Spleen (tissue), 11 donors: ENCODE measurements around the gene SACM1L. TPM values are rescaled to one million over a fixed set of nuclear protein-coding genes. Genes with fewer than 3 reads are reported as not detected.

ENCODE experiments used
- DNase-seq: peaks from one replicate; pipeline ENCODE4 v3.0.0-alpha.2; 2020
- H3K27ac ChIP-seq, 8 donors: fragments of 200-600 bp; sonication (generic) in 7 of 8; 1 replicate in 4 of 8; 2 replicates in 4 of 8; pipeline versions ENCODE4 v1.5.0 to v1.8.0; 2016 to 2021; ENCODE audit warnings: inconsistent platforms in 4 of 8, mild to moderate bottlenecking in 4 of 8, moderate library complexity in 1 of 8
- H3K27me3 ChIP-seq, 7 donors: fragments of 200-600 bp; sonication (generic) in 6 of 7; replicated peaks in 1 of 7; 1 replicate in 4 of 7; 2 replicates in 3 of 7; pipeline versions ENCODE4 v1.5.0 to v1.8.0; 2016 to 2021; ENCODE audit warnings: inconsistent platforms in 3 of 7, mild to moderate bottlenecking in 1 of 7
- H3K36me3 ChIP-seq, 6 donors: fragments of 200-600 bp; sonication (generic) in 5 of 6; 1 replicate in 4 of 6; 2 replicates in 2 of 6; pipeline versions ENCODE4 v1.5.0 to v1.8.0; 2016 to 2021; ENCODE audit warnings: inconsistent platforms in 2 of 6
- H3K4me1 ChIP-seq, 6 donors: fragments of 200-600 bp; sonication (generic) in 5 of 6; 1 replicate in 3 of 6; 2 replicates in 3 of 6; pipeline versions ENCODE4 v1.5.0 to v1.8.0; 2016 to 2021; ENCODE audit warnings: inconsistent platforms in 3 of 6
- H3K4me3 ChIP-seq, 8 donors: fragments of 200-600 bp; sonication (generic) in 7 of 8; 1 replicate in 4 of 8; 2 replicates in 4 of 8; pipeline versions ENCODE4 v1.5.0 to v1.8.0; 2016 to 2021; ENCODE audit warnings: inconsistent platforms in 4 of 8, mild to moderate bottlenecking in 4 of 8, moderate library complexity in 2 of 8
- H3K9me3 ChIP-seq, 8 donors: fragments of 200-600 bp; sonication (generic) in 7 of 8; 1 replicate in 4 of 8; 2 replicates in 4 of 8; pipeline versions ENCODE4 v1.5.0 to v1.8.0; 2016 to 2021; ENCODE audit warnings: inconsistent platforms in 4 of 8
- POLR2A ChIP-seq, 3 donors: fragments of 450-650 bp; IDR thresholded peaks; one replicate each; pipeline ENCODE4 v1.5.1; 2017; ENCODE audit warnings: antibody characterized with exemption in 3 of 3, mild to moderate bottlenecking in 1 of 3
- POLR2AphosphoS5 ChIP-seq, 3 donors: sonication (generic); formaldehyde crosslinking; IDR thresholded peaks; one replicate each; pipeline ENCODE4 v1.5.1; 2017; ENCODE audit warnings: antibody characterized with exemption in 3 of 3
- WGBS, 5 donors: extraction: QIAGEN DNeasy Blood & Tissue Kit in 3 of 5; methylation state at CpG; one replicate each; pipeline versions ENCODE4 v1.1.5 to v1.1.7; 2013 to 2018; 5-methylcytosine and 5-hydroxymethylcytosine counted together
- intact Hi-C: fragments of 100-400 bp; cut with DNase I; formaldehyde crosslinking; loops from one replicate; pipeline ENCODE4 v1.15.0; 2023; ENCODE audit warnings: low total_unique reads
- polyA plus RNA-seq, 3 donors: library from polyadenylated mRNA; stranded (reverse); fragments of 200-250 nt; gene quantifications; one replicate each; pipeline ENCODE4 v1.2.1, GENCODE V29; 2013
- total RNA-seq, 7 donors: library from RNA; depleted of rRNA in 3 of 7; stranded (reverse); fragments of >200 nt in 3 of 7; fragmentation: NEBNext Ultra II Directional in 4 of 7; extraction: Animal tissue kit (Norgen Biotek cat#: 25700) in 4 of 7; gene quantifications; one replicate each; pipeline versions ENCODE4 v1.1.0 to v1.2.1, GENCODE V29; 2016 to 2021
- TF ChIP-seq, protein P1 (sequence below), 11 experiments: fragments of 200-600 bp in 7 of 11; fragments of 450-650 bp in 4 of 11; sonication (generic) in 4 of 11; IDR thresholded peaks in 8 of 11; conservative IDR thresholded peaks in 3 of 11; 1 replicate in 7 of 11; 2 replicates in 4 of 11; pipeline versions ENCODE4 v1.4.0 to v1.8.0; 2016 to 2021; ENCODE audit warnings: antibody characterized with exemption in 11 of 11, inconsistent platforms in 4 of 11, mild to moderate bottlenecking in 1 of 11
- donor health status: healthy with polysubstance abuse.
- donor health status: DM: no; HTN: no; CAD: no; lungs with moderate emphysema.
- donor health status: DM: no; HTN: no; CAD: no.
- donor health status: Bipolar disorder and iron deficiency.
- donor health status: healthy.
- donor health status: DM: no; HTN: no; CAD: no.
- donor health status: DM: yes; HTN: yes; CAD: no.

The SACM1L gene
- total and polyA plus RNA-seq, 10 donors: 21.0 to 93.7 (median 57.2) TPM

DNA sequence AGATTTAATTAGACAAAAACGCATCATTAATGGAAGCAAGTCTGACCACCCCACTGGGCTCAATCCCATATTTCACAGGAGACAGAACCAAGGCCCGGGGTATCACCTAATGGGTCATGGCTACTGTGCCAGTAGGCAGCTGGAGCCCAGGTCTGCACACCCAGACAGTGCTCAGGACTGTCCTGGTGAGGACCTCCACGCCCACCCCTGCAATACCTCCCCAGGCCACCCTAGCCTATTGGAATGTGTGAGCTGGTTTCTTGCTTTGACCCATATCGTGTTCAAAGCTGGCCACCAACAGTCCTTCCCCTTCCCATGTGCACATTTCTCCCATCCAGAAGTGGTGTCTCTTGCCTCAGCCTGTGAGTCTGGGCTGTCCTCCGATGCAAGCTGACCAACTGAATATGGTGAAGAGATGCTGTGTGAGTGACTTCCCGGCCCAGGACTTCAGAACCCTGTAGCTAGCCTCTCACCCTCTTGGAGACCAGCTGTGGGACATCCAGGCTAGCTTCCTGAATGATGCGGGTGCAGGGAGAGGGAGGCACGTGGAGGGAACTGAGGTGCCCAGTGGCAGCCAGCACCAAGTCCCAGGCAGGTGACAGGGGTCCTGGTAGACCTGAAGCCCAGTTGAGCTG is 88.0 kb downstream of the SACM1L start:
- Histone ChIP-seq H3K27ac (no peak overlapping the region), H3K36me3 (no peaks in the 10 kb centered on the region), H3K9me3 (no peaks in the 10 kb centered on the region), H3K4me1 (no peaks in the 10 kb centered on the region), H3K4me3 (no peak overlapping the region), H3K27me3 (peaks cover 0 to 2% (median 0%) of the 10 kb centered on the region in 7 donors)
- intact Hi-C loops: no loop called here
- DNase-seq: no peak
- WGBS, 5 donors: 87 to 92% (median 90%) methylated on average over 6 to 8 of the region's 8 CpGs
- no peak for TF ChIP-seq POLR2A (IDR thresholded peaks at IDR 0.05)
- TF ChIP-seq, protein P1, sequence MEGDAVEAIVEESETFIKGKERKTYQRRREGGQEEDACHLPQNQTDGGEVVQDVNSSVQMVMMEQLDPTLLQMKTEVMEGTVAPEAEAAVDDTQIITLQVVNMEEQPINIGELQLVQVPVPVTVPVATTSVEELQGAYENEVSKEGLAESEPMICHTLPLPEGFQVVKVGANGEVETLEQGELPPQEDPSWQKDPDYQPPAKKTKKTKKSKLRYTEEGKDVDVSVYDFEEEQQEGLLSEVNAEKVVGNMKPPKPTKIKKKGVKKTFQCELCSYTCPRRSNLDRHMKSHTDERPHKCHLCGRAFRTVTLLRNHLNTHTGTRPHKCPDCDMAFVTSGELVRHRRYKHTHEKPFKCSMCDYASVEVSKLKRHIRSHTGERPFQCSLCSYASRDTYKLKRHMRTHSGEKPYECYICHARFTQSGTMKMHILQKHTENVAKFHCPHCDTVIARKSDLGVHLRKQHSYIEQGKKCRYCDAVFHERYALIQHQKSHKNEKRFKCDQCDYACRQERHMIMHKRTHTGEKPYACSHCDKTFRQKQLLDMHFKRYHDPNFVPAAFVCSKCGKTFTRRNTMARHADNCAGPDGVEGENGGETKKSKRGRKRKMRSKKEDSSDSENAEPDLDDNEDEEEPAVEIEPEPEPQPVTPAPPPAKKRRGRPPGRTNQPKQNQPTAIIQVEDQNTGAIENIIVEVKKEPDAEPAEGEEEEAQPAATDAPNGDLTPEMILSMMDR (IDR thresholded peaks at IDR 0.05 in 8 of 11, conservative IDR thresholded peaks at IDR 0.05 in 3 of 11): no peak
- TF ChIP-seq POLR2AphosphoS5 (IDR thresholded peaks at IDR 0.05): no peak

DNA sequence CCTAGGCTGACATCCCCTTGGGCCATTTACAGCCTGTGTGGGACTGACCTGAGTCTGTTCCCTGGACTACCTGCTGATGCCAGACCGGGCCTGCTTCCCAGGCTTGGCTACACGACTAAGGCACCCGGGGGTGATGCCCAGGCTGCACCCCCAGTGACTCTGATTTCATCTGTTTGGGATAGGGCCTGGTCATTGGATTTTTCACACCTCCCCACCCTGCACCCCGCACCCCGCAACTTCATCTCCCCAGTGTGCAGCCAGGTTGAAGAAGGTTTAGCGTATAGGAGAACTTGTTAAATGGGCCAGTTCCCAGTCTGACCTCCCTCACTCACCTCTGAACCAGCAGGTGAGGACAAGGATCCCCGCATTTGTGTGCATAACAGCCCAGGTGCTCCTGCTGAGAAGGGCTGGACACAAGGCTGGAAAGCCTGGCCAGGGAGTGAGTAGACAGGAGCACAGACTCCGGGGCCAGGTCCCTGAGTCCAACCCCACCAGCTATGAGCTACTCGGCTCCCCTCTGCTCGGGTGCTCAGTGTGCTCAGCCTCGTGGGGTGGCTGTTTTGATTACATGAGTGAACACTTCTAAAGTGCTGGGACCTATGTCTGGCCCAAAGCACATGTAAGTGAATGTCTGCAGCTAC is 88.7 kb downstream of the SACM1L start:
- intact Hi-C loops: no loop called here
- TF ChIP-seq, protein P1 (IDR thresholded peaks at IDR 0.05 in 8 of 11, conservative IDR thresholded peaks at IDR 0.05 in 3 of 11): no peak
- TF ChIP-seq POLR2AphosphoS5 (IDR thresholded peaks at IDR 0.05) (no peak), POLR2A (IDR thresholded peaks at IDR 0.05) (no peak)
- 88 to 96% (median 91%) methylated on average over 10 to 11 of the region's 11 CpGs for WGBS, 5 donors
- no peaks in the 10 kb centered on the region for H3K36me3 ChIP-seq
- H3K4me1 ChIP-seq: no peaks in the 10 kb centered on the region
- no peak for DNase-seq
- no peak overlapping the region for H3K4me3 ChIP-seq
- H3K9me3 ChIP-seq: no peaks in the 10 kb centered on the region
- peaks cover 0 to 2% (median 0%) of the 10 kb centered on the region in 7 donors for H3K27me3 ChIP-seq
- H3K27ac ChIP-seq: no peak overlapping the region

DNA sequence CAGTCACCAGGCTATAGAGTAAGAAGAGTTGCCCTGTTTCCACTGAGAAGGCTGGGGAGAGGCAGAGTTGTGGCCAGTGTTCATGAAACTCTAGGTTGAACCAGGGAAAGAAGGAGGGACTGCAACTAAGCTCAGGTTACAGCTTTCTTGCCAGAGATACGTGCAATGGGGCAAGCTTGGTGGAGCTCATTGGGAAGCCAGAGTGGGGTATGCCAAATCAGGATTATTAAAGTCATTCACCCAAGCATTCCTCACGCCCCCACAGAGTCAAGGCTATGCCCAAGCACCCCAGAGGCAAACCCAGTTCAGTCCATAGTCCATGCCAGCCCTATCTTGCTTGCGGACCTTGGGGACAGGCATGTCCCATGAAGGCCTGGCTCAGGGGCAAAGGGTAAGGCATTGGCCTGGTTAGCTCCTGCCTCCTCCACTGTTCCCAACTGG is 89.6 kb downstream of the SACM1L start:
- no peak overlapping the region for H3K27ac ChIP-seq
- peaks cover 0 to 2% (median 0%) of the 10 kb centered on the region in 7 donors for H3K27me3 ChIP-seq
- H3K4me1 ChIP-seq: no peaks in the 10 kb centered on the region
- TF ChIP-seq POLR2AphosphoS5 (IDR thresholded peaks at IDR 0.05) (no peak), POLR2A (IDR thresholded peaks at IDR 0.05) (no peak)
- TF ChIP-seq, protein P1 (IDR thresholded peaks at IDR 0.05 in 8 of 11, conservative IDR thresholded peaks at IDR 0.05 in 3 of 11): no peak
- H3K9me3 ChIP-seq: no peaks in the 10 kb centered on the region
- intact Hi-C loops: no loop called here
- no peaks in the 10 kb centered on the region for H3K36me3 ChIP-seq
- WGBS, 5 donors: 70 to 80% (median 78%) methylated on average over 3 of the region's 3 CpGs
- no peak for DNase-seq
- no peak overlapping the region for H3K4me3 ChIP-seq
